ENCODE data around the gene EFS. TPM values are rescaled to one million over a fixed set of nuclear protein-coding genes. Genes with fewer than 3 reads are reported as not detected.
A peak's percentile ranks its signal among the peaks of the same experiment; 100 is the strongest.

Gene EFS
- total RNA-seq, 8 experiments from 2014 or later: 1.0 to 9.6 (median 2.8) TPM

DNA sequence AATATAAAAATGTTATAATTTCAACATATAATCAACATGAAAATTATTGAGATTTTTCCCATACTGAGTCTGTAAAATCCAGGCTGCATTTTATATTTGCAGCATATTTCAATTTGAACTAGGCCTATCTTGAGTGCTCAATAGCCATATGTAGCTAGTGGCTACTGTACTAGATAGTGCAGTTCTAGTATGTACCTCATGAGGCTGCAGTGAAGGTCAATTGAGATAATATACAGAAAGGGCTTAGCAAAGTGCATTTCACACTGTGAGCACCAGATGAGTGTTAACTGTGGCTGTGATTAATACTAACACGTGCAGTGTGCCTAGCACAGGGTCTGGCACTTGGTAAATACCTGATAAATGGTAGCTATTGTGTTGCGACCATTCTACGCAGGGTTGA, 6.9 kb downstream of the EFS start:
- no peak for ATAC-seq (replicated peaks in 6 of 8)
- no peak overlapping the region for H3K27ac ChIP-seq
- H3K4me3 ChIP-seq: no peak overlapping the region
- in situ Hi-C loops (cut with MboI; ENCODE audit: low pct_unique_long_range_greater_than_20kb in 2 of 9, low sequenced_read_pairs in 9 of 9, unreplicated experiment in 9 of 9): no loop called here
- H3K4me1 ChIP-seq (replicated peaks in 1 of 2): peaks cover 0 to 23% of the 10 kb centered on the region in 2 donors
- WGBS, 10 experiments: 50 to 100% (median 72%) methylated on average over 1 to 3 of the region's 3 CpGs; no CpG with 5 or more reads in 1 of the 10 experiments

DNA sequence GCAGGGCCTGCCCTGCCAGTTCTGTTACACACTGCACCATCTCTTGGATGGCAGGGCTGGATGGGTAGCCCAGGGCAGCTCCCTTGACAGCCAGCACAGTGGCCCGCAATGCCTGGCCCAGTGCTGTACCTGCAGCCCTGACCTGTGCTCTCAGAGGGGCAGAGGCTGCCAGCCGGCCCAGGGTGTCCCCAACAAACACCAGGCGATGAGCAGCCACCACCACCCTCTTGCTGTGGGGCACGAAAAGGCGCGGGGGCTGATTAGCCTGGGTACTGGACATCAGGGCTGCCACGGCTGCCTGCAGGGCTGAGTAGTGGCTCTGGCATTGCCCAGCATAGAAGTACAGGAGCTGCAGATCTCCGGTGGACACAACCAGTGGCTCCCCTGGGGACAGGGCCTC, 7.7 kb downstream of the EFS start:
- Histone ChIP-seq H3K4me1 (replicated peaks in 1 of 2) (peaks cover 0 to 23% of the 10 kb centered on the region in 2 donors), H3K4me3 (no peak overlapping the region), H3K27ac (no peak overlapping the region)
- 70 to 100% (median 80%) methylated on average over 1 to 6 of the region's 8 CpGs; no CpG with 5 or more reads in 5 of the 10 experiments for WGBS, 10 experiments
- ATAC-seq (replicated peaks in 6 of 8): no peak
- in situ Hi-C loops (cut with MboI; ENCODE audit: low pct_unique_long_range_greater_than_20kb in 2 of 9, low sequenced_read_pairs in 9 of 9, unreplicated experiment in 9 of 9): no loop called here

DNA sequence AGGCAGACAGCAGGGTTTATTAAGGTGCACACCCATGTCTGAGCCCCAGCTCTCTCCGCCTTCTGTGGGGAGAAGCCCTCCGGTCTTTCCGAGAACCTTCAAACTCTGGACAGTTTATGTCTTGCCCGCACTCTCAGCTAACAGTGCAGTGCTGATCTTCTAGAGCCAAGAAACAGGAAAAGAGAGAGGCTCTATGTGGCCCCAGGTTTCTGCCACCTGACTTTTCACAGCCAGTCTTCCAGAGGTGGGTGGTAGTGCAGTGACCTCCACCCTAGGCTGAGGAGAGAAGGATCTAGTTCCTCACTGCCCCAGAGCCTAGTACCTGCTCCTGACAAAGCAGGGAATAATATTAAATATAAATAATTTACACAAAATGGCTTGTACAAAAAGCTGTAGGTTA, 8.3 kb downstream of the EFS start:
- no peak for ATAC-seq (replicated peaks in 6 of 8)
- no peak overlapping the region for H3K4me3 ChIP-seq
- 79 to 100% (median 92%) methylated on average over 1 to 4 of the region's 4 CpGs; no CpG with 5 or more reads in 5 of the 10 experiments for WGBS, 10 experiments
- peaks cover 0 to 18% of the 10 kb centered on the region in 2 donors for H3K4me1 ChIP-seq (replicated peaks in 1 of 2)
- H3K27ac ChIP-seq: no peak overlapping the region
- in situ Hi-C loops (cut with MboI; ENCODE audit: low pct_unique_long_range_greater_than_20kb in 2 of 9, low sequenced_read_pairs in 9 of 9, unreplicated experiment in 9 of 9): no loop called here

DNA sequence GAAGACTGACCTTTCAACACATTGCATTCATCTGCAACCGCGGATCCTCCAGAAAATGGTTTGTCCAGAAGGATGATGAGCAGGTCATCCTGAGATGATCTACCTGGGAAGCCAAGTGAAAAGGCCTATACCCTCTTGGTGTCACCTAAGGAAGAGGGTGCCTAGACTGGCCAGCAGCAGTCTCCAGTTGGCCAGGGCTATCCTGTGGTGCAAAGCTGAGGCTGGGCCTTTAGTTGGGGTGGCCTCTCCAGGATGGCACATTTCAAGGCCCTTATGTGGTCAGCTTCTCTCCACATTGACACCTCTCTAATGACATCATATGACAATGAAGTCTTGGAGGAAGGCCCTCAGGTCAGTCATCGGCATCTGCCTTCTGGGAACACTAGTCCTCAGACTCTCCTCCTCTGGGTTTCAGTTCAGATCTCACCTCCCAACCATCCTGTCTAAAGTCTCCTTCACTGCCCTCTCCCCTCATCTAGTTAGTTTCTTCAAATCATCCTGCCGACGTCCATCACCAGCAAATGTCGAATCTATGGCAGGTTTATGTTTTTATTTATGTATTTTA, 9.0 kb downstream of the EFS start:
- WGBS, 10 experiments: 64 to 100% (median 74%) methylated on average over 1 to 4 of the region's 6 CpGs; no CpG with 5 or more reads in 2 of the 10 experiments
- no peak overlapping the region for H3K27ac ChIP-seq
- no peak overlapping the region for H3K4me3 ChIP-seq
- ATAC-seq (replicated peaks in 6 of 8): no peak
- in situ Hi-C loops (cut with MboI; ENCODE audit: low pct_unique_long_range_greater_than_20kb in 2 of 9, low sequenced_read_pairs in 9 of 9, unreplicated experiment in 9 of 9): no loop called here
- peaks cover 0 to 16% of the 10 kb centered on the region in 2 donors for H3K4me1 ChIP-seq (replicated peaks in 1 of 2)

DNA sequence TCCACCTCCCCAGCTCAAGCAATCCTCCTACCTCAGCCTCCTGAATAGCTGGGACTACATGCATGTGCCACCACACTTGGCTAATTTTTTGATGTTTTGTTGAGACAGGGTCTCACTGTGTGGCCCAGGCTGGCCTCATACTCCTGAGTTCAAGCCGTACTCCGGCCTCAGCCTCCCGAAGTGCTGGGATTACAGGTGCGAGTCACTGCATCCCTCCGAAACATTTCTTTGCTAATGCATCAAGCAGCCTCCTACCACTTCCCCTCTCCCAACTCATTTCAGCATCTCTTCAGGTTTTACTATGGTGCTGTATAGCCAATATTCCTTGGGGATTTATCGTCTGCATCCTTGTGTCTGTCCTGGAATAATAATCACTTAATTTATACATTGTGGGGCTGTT, 10.0 kb downstream of the EFS start:
- in situ Hi-C loops (cut with MboI; ENCODE audit: low pct_unique_long_range_greater_than_20kb in 2 of 9, low sequenced_read_pairs in 9 of 9, unreplicated experiment in 9 of 9): no loop called here
- 42 to 100% (median 100%) methylated on average over 2 to 4 of the region's 6 CpGs; no CpG with 5 or more reads in 5 of the 10 experiments for WGBS, 10 experiments
- no peak overlapping the region for H3K27ac ChIP-seq
- H3K4me1 ChIP-seq (replicated peaks in 1 of 2): peaks cover 0 to 7% of the 10 kb centered on the region in 2 donors
- no peak for ATAC-seq (replicated peaks in 6 of 8)
- H3K4me3 ChIP-seq: no peak overlapping the region

DNA sequence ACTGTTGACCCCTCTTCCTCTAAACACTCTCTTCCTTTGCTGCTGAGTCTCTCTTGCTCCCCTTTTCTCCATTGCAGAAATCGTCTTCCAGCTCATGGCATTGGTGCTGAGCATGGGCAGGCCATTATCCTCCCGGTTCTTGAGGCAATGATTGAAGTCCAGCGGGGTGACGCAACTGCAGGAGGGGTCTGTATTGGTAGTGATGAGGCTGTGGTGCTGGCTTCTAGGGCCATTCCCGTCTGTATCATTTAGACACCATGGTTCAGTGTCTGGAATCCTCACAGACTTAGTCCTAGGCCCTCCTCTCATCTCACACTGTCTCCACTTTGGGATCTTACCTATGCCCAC, 11.6 kb downstream of the EFS start:
- Histone ChIP-seq H3K4me1 (replicated peaks in 1 of 2) (peaks cover 0 to 3% of the 10 kb centered on the region in 2 donors), H3K4me3 (peak overlapping the region in 2 of 5 donors; percentile 80 to 91), H3K27ac (no peak overlapping the region)
- in situ Hi-C loops (cut with MboI; ENCODE audit: low pct_unique_long_range_greater_than_20kb in 2 of 9, low sequenced_read_pairs in 9 of 9, unreplicated experiment in 9 of 9): no loop called here
- no peak for ATAC-seq (replicated peaks in 6 of 8)
- WGBS, 10 experiments: 30 to 100% (median 80%) methylated on average over 1 to 4 of the region's 5 CpGs; no CpG with 5 or more reads in 3 of the 10 experiments

DNA sequence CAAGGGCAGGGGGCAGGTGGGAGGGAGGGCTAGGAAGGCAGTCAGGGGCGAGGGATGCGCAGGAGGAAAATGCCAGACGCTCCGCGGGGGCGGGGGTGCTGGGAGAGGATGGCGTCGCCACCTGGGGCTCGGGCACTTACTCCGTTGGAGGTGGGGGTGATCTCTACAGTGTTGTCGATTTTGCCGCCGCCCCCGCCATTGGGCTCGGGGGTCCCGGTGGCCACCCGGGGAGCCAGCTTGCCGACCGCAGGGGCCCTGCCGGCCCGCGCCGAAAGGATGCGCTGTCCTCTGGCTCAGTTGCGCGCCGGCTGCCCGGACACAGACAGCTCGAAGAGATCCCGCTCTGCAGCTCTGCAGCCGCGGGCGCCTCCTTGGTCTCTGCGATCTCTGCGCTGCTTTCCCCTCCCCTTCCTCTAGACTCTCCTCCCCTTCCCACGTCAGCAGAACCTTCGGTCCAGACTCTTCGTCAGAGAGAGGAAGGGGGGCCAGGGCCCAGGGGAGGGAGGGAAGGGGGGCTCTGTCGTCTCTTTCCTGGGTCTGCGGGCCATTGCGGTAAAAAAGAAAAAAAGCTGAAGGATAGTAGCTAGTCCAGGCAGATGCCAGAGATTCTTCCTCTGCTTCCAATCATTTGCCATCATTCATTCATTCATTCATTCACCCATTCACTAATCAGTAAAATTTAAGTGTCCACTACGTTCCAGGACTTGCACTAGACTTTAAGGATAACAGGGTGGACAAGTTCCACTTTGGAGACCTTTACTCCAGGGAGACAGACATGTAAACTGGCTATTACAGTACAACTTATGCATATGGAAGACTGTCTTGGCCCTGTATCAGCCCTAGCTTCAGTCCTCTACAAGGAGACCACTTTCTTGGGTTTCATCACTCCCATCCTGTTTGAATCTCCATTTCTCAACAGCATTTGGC, 12.2 kb downstream of the EFS start, which contains the start of gene SLC22A17:
SLC22A17 (minus strand) TSS at position 382 of the 927 bp plus-strand sequence.
- Histone ChIP-seq H3K4me3 (peak within 1 kb of the TSS; percentile 55 to 91 (median 73)), H3K4me1 (replicated peaks in 1 of 2) (peaks cover 0 to 3% of the 10 kb centered on the region in 2 donors), H3K27ac (peak within 1 kb of the TSS; percentile 81 to 82)
- peak; percentile 90 to 99 (median 93) for ATAC-seq (replicated peaks in 6 of 8)
- in situ Hi-C loops (cut with MboI; ENCODE audit: low pct_unique_long_range_greater_than_20kb in 2 of 9, low sequenced_read_pairs in 9 of 9, unreplicated experiment in 9 of 9): no loop called here
- WGBS, 10 experiments: 0% methylated on average over 1 to 4 of the region's 42 CpGs; no CpG with 5 or more reads in 7 of the 10 experiments

DNA sequence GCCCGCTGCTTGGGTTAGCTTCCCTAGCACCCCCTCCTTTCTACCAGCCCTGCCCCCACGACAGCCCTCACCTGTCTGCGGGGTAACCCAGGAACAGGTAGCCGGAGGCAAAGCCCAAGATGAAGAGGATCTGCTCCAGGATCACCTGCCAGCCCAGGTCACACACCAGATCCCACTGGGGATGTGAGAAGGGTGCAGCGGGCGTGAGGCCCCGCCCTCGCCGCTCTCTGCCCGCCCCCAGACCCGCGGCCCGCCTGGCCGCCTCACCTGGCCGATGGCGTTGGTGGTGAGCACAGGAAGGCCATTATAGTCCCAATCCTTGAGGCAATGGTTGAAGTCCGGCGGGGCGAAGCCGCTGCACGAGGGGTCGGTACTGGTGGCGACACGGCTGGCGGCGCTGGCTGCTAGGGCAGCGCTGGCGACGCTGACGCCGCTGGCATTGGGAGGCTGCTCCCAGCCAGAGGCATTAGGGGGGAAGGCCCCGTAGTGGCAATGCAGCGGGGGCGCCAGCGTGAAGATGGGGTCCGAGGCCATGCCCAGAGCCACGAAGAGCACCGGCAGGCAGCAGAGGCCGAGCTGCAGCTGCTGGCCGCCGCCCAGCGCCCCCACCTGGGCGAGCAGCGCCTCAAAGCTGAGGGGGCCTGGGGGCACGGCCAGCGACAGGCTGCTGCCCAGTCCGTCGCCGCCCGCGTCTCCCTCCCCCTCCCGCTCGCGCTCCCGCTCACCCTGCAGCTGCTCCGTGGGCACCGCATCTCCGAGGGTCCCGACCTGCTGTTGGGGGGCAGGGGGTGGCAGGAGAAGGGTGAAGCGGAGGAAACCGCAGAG, 13.1 kb downstream of the EFS start:
- 40 to 83% (median 55%) methylated on average over 1 to 2 of the region's 61 CpGs; no CpG with 5 or more reads in 6 of the 10 experiments for WGBS, 10 experiments
- in situ Hi-C loops (cut with MboI; ENCODE audit: low pct_unique_long_range_greater_than_20kb in 2 of 9, low sequenced_read_pairs in 9 of 9, unreplicated experiment in 9 of 9): no loop called here
- Histone ChIP-seq H3K4me1 (replicated peaks in 1 of 2) (peaks cover 0 to 3% of the 10 kb centered on the region in 2 donors), H3K4me3 (peak overlapping the region; percentile 55 to 91 (median 73)), H3K27ac (peak overlapping the region; percentile 81 to 82)
- peak; percentile 17 to 82 (median 76) for ATAC-seq (replicated peaks in 6 of 8)

DNA sequence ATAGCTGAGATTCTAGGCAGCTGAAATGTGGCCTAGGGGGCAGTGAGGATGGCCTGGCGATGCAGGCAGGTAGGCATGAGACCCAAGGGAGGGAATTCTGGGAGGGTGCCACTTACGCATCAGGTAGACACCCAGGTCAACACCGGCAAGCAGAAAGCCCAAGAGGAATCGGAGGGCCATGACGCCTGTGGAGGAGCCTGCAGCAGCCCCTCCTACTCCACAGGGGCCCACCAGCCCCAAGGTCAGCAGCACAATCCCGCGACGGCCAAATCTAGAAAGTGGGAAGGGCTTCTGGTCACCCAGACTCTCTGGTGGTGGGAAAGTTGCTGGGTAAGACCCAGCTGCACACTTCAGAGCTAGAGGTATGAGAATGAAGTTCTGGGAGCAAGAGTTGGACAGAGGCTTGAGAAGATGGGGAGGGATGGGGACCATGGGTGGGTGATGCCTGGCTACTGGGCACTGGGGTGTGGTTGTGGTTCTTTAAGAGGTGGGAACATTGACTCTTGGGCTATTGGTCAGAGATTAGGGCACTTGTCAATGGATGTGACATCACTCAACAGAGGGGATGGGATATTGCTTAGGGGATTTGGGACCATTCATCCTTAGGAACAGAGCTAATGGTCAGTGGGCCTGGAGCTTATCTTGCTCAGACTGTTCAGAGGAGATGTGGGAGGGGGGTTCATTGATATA, 15.7 kb downstream of the EFS start:
- ATAC-seq (replicated peaks in 6 of 8): no peak
- WGBS, 10 experiments: 67 to 92% (median 86%) methylated on average over 1 to 4 of the region's 8 CpGs; no CpG with 5 or more reads in 3 of the 10 experiments
- H3K27ac ChIP-seq: no peak overlapping the region
- peaks cover 0 to 10% of the 10 kb centered on the region in 2 donors for H3K4me1 ChIP-seq (replicated peaks in 1 of 2)
- in situ Hi-C loops (cut with MboI; ENCODE audit: low pct_unique_long_range_greater_than_20kb in 2 of 9, low sequenced_read_pairs in 9 of 9, unreplicated experiment in 9 of 9): loop anchor here in 4 of 9 experiments (25.0 kb wide), 2 partner anchors 113 to 213 kb away; partner anchors contain the start of genes AP1G2 (in 2 of the 4), NGDN (in 2 of the 4), THTPA (in 2 of the 4) and ZFHX2 (in 2 of the 4)
- H3K4me3 ChIP-seq: no peak overlapping the region

DNA sequence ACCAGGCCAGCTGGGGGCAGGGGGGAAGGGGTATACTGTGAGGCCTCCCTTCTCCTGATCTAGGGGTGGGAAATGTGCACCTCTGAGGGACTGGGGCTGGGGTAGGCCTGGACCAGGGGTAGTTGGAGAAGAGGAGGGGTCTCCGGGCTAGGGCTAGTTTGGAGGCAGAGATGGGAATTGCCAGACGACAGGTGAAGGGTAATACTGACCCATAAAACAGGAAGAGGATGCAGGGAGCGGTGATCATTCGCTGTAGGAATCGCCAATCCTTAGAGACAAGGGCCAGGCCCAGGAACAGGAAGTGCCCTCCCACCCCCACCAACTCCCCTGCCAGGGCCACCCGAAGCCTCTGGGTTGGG, 16.7 kb downstream of the EFS start:
- no peak overlapping the region for H3K27ac ChIP-seq
- in situ Hi-C loops (cut with MboI; ENCODE audit: low pct_unique_long_range_greater_than_20kb in 2 of 9, low sequenced_read_pairs in 9 of 9, unreplicated experiment in 9 of 9): loop anchor here in 4 of 9 experiments (25.0 kb wide), 2 partner anchors 114 to 214 kb away; partner anchors contain the start of genes AP1G2 (in 2 of the 4), NGDN (in 2 of the 4), THTPA (in 2 of the 4) and ZFHX2 (in 2 of the 4)
- WGBS, 10 experiments: 60 to 100% methylated on average over 1 of the region's 6 CpGs; no CpG with 5 or more reads in 8 of the 10 experiments
- no peak for ATAC-seq (replicated peaks in 6 of 8)
- H3K4me1 ChIP-seq (replicated peaks in 1 of 2): peaks cover 0 to 10% of the 10 kb centered on the region in 2 donors
- no peak overlapping the region for H3K4me3 ChIP-seq

DNA sequence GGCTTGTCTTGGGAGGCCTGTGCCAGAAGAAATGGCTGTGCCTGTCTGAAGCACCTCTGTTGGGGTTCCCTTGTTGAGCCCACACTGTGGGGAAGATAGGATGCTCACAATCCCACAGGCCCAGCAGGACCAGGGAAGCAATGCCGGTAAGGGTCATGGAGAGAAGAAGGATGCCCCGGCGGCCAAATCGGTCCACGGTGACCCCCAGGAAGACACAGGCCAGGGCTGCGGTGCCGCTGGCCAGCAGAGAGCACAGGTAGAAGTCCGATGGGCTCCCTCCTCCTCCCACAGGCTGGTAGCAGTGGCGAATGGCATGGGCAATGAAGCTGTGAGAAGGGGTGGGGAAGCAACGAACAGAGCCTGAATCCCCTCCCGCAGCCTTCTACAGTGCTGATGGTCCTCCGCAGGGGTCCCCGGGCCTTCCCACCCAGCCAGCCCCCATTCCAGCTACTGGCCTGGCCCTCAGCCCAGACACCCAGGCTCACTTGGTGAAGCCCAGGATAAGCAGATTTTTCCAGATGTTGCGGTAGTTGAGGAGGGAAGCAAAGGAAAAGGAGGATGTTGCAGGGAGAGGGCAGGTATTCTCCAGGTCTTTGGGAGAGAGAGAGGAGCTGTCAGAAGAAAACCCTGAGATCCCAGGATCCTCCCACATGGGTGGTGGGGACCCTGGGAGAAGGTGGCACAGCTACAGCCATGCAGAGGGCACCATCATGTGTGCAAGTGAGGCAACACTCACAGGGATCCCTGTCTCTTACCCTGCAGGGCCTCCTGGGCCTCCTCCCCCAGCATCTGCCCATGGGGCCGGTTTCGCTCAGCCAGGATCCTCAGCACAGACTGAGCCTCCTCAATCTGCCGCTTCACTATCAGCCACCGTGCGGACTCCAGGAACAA, 17.3 kb downstream of the EFS start:
- 87 to 100% (median 89%) methylated on average over 1 to 7 of the region's 19 CpGs; no CpG with 5 or more reads in 6 of the 10 experiments for WGBS, 10 experiments
- H3K4me3 ChIP-seq: no peak overlapping the region
- in situ Hi-C loops (cut with MboI; ENCODE audit: low pct_unique_long_range_greater_than_20kb in 2 of 9, low sequenced_read_pairs in 9 of 9, unreplicated experiment in 9 of 9): loop anchor here in 4 of 9 experiments (25.0 kb wide), 2 partner anchors 115 to 215 kb away; partner anchors contain the start of genes AP1G2 (in 2 of the 4), NGDN (in 2 of the 4), THTPA (in 2 of the 4) and ZFHX2 (in 2 of the 4)
- no peak for ATAC-seq (replicated peaks in 6 of 8)
- H3K27ac ChIP-seq: no peak overlapping the region
- peaks cover 0 to 10% of the 10 kb centered on the region in 2 donors for H3K4me1 ChIP-seq (replicated peaks in 1 of 2)
